HepG2 (cell line): ENCODE measurements around the gene ONECUT3. TPM values are rescaled to one million over a fixed set of nuclear protein-coding genes. Genes with fewer than 3 reads are reported as not detected.
A peak's percentile ranks its signal among the peaks of the same experiment; 100 is the strongest.

Source experiments
- ARNTL ChIP-seq: sonication (generic); formaldehyde crosslinking; IDR thresholded peaks from 2 replicates; pipeline ENCODE4 v1.4.0; 2020; ENCODE audit warnings: mild to moderate bottlenecking, missing genetic modification reagents
- ATF6 ChIP-seq: sonication (generic); formaldehyde crosslinking; conservative IDR thresholded peaks from 2 replicates; pipeline ENCODE4 v1.4.0; 2020; ENCODE audit warnings: missing genetic modification reagents
- CEBPB ChIP-seq: IDR thresholded peaks from 2 replicates; pipeline ENCODE4 v1.6.1; 2011; ENCODE audit warnings: low read depth, low read length, improper control_type of control experiment, borderline replicate concordance
- GATA4 ChIP-seq: sonication (generic); IDR thresholded peaks from 2 replicates; pipeline ENCODE4 v1.6.1; 2016; ENCODE audit warnings: antibody characterized with exemption, low read depth, borderline replicate concordance
- GATAD2A ChIP-seq: IDR thresholded peaks from 2 replicates; pipeline ENCODE4 v1.6.1; 2016
- HNRNPL ChIP-seq: fragments of 200-400 bp; formaldehyde crosslinking; IDR thresholded peaks from 2 replicates; pipeline ENCODE4 v1.6.1; 2017; ENCODE audit warnings: mild to moderate bottlenecking, low read depth, low read length
- MED13 ChIP-seq: sonication (generic); formaldehyde crosslinking; IDR thresholded peaks from 2 replicates; pipeline ENCODE4 v1.5.0; 2020; ENCODE audit warnings: missing genetic modification reagents
- NCOR1 ChIP-seq: fragments of 200-600 bp; sonication (generic); IDR thresholded peaks from 2 replicates; pipeline ENCODE4 v1.7.0; 2017; ENCODE audit warnings: antibody characterized with exemption, low read length, borderline replicate concordance
- NKX3-1 ChIP-seq: sonication (generic); formaldehyde crosslinking; IDR thresholded peaks from 2 replicates; pipeline ENCODE4 v1.5.0; 2020; ENCODE audit warnings: missing genetic modification reagents
- NR1H2 ChIP-seq: sonication (generic); formaldehyde crosslinking; IDR thresholded peaks from 2 replicates; pipeline ENCODE4 v1.8.1; 2022; ENCODE audit warnings: low read depth, missing genetic modification reagents, borderline replicate concordance
- PAX8 ChIP-seq: sonication (generic); formaldehyde crosslinking; IDR thresholded peaks from 2 replicates; pipeline ENCODE4 v1.8.0; 2022; ENCODE audit warnings: mild to moderate bottlenecking, missing genetic modification reagents, borderline replicate concordance
- POLR2AphosphoS5 ChIP-seq: IDR thresholded peaks from 2 replicates; pipeline ENCODE4 v1.6.1; 2012; ENCODE audit warnings: low read depth, low read length
- SIX1 ChIP-seq: sonication (generic); formaldehyde crosslinking; IDR thresholded peaks from 2 replicates; pipeline ENCODE4 v1.4.0; 2020; ENCODE audit warnings: missing genetic modification reagents, borderline replicate concordance
- SKI ChIP-seq: fragments of 450-650 bp; IDR thresholded peaks from one replicate; pipeline ENCODE4 v1.6.1; 2018; ENCODE audit warnings: mild to moderate bottlenecking; ENCODE audit not compliant: partially characterized antibody
- SMAD9 ChIP-seq: sonication (generic); formaldehyde crosslinking; IDR thresholded peaks from 2 replicates; pipeline ENCODE4 v1.5.1; 2020; ENCODE audit warnings: mild to moderate bottlenecking, missing genetic modification reagents
- SNAPC4 ChIP-seq: sonication (generic); formaldehyde crosslinking; IDR thresholded peaks from 2 replicates; pipeline ENCODE4 v1.4.0; 2020; ENCODE audit warnings: mild to moderate bottlenecking, missing genetic modification reagents
- TAF1 ChIP-seq: sonication (generic); formaldehyde crosslinking; IDR thresholded peaks from 2 replicates; pipeline ENCODE4 v1.4.0; 2020; ENCODE audit warnings: missing genetic modification reagents
- TOPORS ChIP-seq: sonication (generic); formaldehyde crosslinking; IDR thresholded peaks from 2 replicates; pipeline ENCODE4 v1.8.0; 2023; ENCODE audit warnings: mild to moderate bottlenecking, missing genetic modification reagents
- ZEB1 ChIP-seq: IDR thresholded peaks from 2 replicates; pipeline ENCODE4 v1.6.1; 2012; ENCODE audit warnings: mild to moderate bottlenecking, low read depth, inconsistent platforms; ENCODE audit not compliant: insufficient replicate concordance
- ZNF333 ChIP-seq: sonication (generic); formaldehyde crosslinking; IDR thresholded peaks from 2 replicates; pipeline ENCODE4 v1.4.0; 2020; ENCODE audit warnings: mild to moderate bottlenecking, missing genetic modification reagents, borderline replicate concordance
- ZNF430 ChIP-seq: sonication (generic); formaldehyde crosslinking; IDR thresholded peaks from 2 replicates; pipeline ENCODE4 v1.9.0; 2021; ENCODE audit warnings: mild to moderate bottlenecking, missing genetic modification reagents
- ZNF501 ChIP-seq: sonication (generic); formaldehyde crosslinking; IDR thresholded peaks from 2 replicates; pipeline ENCODE4 v1.5.1; 2020; ENCODE audit warnings: mild to moderate bottlenecking, moderate library complexity, missing genetic modification reagents
- ZNF740 ChIP-seq: sonication (generic); formaldehyde crosslinking; IDR thresholded peaks from 2 replicates; pipeline ENCODE4 v1.4.0; 2020; ENCODE audit warnings: missing genetic modification reagents
- polyA plus RNA-seq, 8 experiments: library from polyadenylated mRNA; depleted of rRNA in 3 of 8; stranded (reverse) in 7 of 8; unstranded in 1 of 8; fragments of >200 nt; fragmentation: Illumina TruSeq in 4 of 8; extraction: Trizol in 4 of 8; gene quantifications; 2 replicates each; pipeline versions ENCODE4 v1.2.1 to v1.2.3, GENCODE V29; 2011 to 2016; ENCODE audit warnings: low read depth in 4 of 8, missing spikeins in 1 of 8, mixed read lengths in 1 of 8; ENCODE audit not compliant: insufficient read depth in 1 of 8
- total RNA-seq, 5 experiments: library from RNA; depleted of rRNA; stranded (reverse); fragments of >200 nt; fragmentation: Illumina TruSeq; extraction: Trizol; gene quantifications; 2 replicates each; pipeline ENCODE4 v1.2.3, GENCODE V29; 2016; ENCODE audit warnings: low read depth in 1 of 5

Gene ONECUT3
- total and polyA plus RNA-seq, 2 of the 13 experiments (the other 11 are each of a cell fraction or from before 2014, with no cell fraction given): under 0.01 TPM; not detected in 1

- no peak for TF ChIP-seq NR1H2 (CRISPR knock-in tag)
- peak; percentile 56; the same call in 1 of the 2 replicates for TF ChIP-seq MED13 (CRISPR knock-in tag)
- peak; percentile 0; the same call in 1 of the 2 replicates for TF ChIP-seq CEBPB
- peak; percentile 68 for TF ChIP-seq POLR2AphosphoS5
- TF ChIP-seq GATAD2A (CRISPR knock-in tag): peak; percentile 37; the same call in 1 of the 2 replicates
- peak; percentile 63; the same call in 1 of the 2 replicates for TF ChIP-seq TAF1 (CRISPR knock-in tag)
- TF ChIP-seq SNAPC4: peak; percentile 60; the same call in 1 of the 2 replicates
- no peak for TF ChIP-seq NKX3-1 (CRISPR knock-in tag)
- TF ChIP-seq HNRNPL: 0 out of 2 replicates have a peak, but pooled peaks have one; percentile 55
- TF ChIP-seq ARNTL: peak; percentile 61
- no peak for TF ChIP-seq ZNF740 (CRISPR knock-in tag)
- TF ChIP-seq ZNF333 (CRISPR knock-in tag): peak; percentile 29; the same call in 1 of the 2 replicates
- 0 out of 2 replicates have a peak, but pooled peaks have one; percentile 73 for TF ChIP-seq ATF6 (CRISPR knock-in tag)
- peak; percentile 15; the same call in 1 of the 2 replicates for TF ChIP-seq GATA4
- TF ChIP-seq SKI: peak; percentile 36
- TF ChIP-seq NCOR1: peak; percentile 46; the same call in 1 of the 2 replicates
- 0 out of 2 replicates have a peak, but pooled peaks have one; percentile 8 for TF ChIP-seq TOPORS
- TF ChIP-seq ZEB1: peak; percentile 74
- no peak for TF ChIP-seq SMAD9 (CRISPR knock-in tag)
- TF ChIP-seq SIX1 (CRISPR knock-in tag): peak; percentile 27; the same call in 1 of the 2 replicates
- no peak for TF ChIP-seq PAX8 (CRISPR knock-in tag)
- TF ChIP-seq ZNF430 (CRISPR knock-in tag): peak; percentile 87; the same call in 1 of the 2 replicates
- peak; percentile 29 for TF ChIP-seq ZNF501
Observed at GRCh38 chr19:1812426-1813191, 59.3 kb downstream of the ONECUT3 start (continued).
